WERI-Rb-1 (cell line): ENCODE results near the gene RSRP1.

Source experiments
- DNase-seq: peaks from one replicate; pipeline ENCODE4 v3.0.0-alpha.2; 2020
- H3K27ac ChIP-seq: fragments of 250-450 bp; sonication (Bioruptor Pico); 2 replicates; pipeline ENCODE4 v1.5.1; 2020; ENCODE audit warnings: mild to moderate bottlenecking, moderate library complexity
- H3K27me3 ChIP-seq: fragments of 250-450 bp; sonication (Bioruptor Pico); 2 replicates; pipeline ENCODE4 v1.5.1; 2021; ENCODE audit warnings: mild to moderate bottlenecking, low read depth, moderate library complexity; ENCODE audit not compliant: insufficient read depth, severe bottlenecking
- H3K36me3 ChIP-seq: fragments of 250-450 bp; sonication (Bioruptor Pico); 2 replicates; pipeline ENCODE4 v1.5.1; 2020; ENCODE audit warnings: mild to moderate bottlenecking, moderate library complexity
- H3K4me3 ChIP-seq: 2 replicates; pipeline ENCODE4 v1.5.1; 2011; ENCODE audit warnings: low read depth, mild to moderate bottlenecking, control low read depth, low read length
- H3K9me3 ChIP-seq: fragments of 250-450 bp; sonication (Bioruptor Pico); 2 replicates; pipeline ENCODE4 v1.5.1; 2021; ENCODE audit warnings: mild to moderate bottlenecking, moderate library complexity; ENCODE audit not compliant: severe bottlenecking
- CTCF ChIP-seq: IDR thresholded peaks from 2 replicates; pipeline ENCODE4 v1.5.1; 2011; ENCODE audit warnings: low read depth, mild to moderate bottlenecking, control low read depth, inconsistent platforms, low read length

Gene RSRP1

GRCh38 chr1:25232866-25233784 is 14.1 kb downstream of the RSRP1 start:
- Histone ChIP-seq H3K27ac (peak overlapping the region; percentile 93), H3K4me3 (peak overlapping the region; percentile 91), H3K27me3 (no peaks in the 10 kb centered on the region), H3K36me3 (peaks cover 27% of the 10 kb centered on the region), H3K9me3 (no peaks in the 10 kb centered on the region)
- peak; percentile 63 for DNase-seq
- no peak for TF ChIP-seq CTCF

GRCh38 chr1:25232027-25232865 is 15.0 kb downstream of the RSRP1 start, which contains the start of gene SYF2:
SYF2 (minus strand) TSS chr1:25232502; CDS start chr1:25232467, 35 bp downstream.
- H3K27ac ChIP-seq = peak within 1 kb of the TSS; percentile 93
- H3K4me3 ChIP-seq = peak within 1 kb of the TSS; percentile 91
- H3K27me3 ChIP-seq = no peaks in the 10 kb centered on the region
- H3K36me3 ChIP-seq = peaks cover 36% of the 10 kb centered on the region
- H3K9me3 ChIP-seq = no peaks in the 10 kb centered on the region
- TF ChIP-seq CTCF = no peak
- DNase-seq = peak; percentile 88

GRCh38 chr1:25223471-25223870 is 23.8 kb downstream of the RSRP1 start:
- H3K4me3 ChIP-seq = no peak overlapping the region
- no peak for DNase-seq
- no peaks in the 10 kb centered on the region for H3K27me3 ChIP-seq
- no peak for TF ChIP-seq CTCF
- no peak overlapping the region for H3K27ac ChIP-seq
- no peaks in the 10 kb centered on the region for H3K9me3 ChIP-seq
- peaks cover 61% of the 10 kb centered on the region for H3K36me3 ChIP-seq

GRCh38 chr1:25222606-25223005 is 24.6 kb downstream of the RSRP1 start:
- DNase-seq = no peak
- no peak for TF ChIP-seq CTCF
- H3K9me3 ChIP-seq = no peaks in the 10 kb centered on the region
- H3K27me3 ChIP-seq = no peaks in the 10 kb centered on the region
- H3K36me3 ChIP-seq = peaks cover 52% of the 10 kb centered on the region
- H3K27ac ChIP-seq = no peak overlapping the region
- no peak overlapping the region for H3K4me3 ChIP-seq

GRCh38 chr1:25220666-25221065 is 26.6 kb downstream of the RSRP1 start:
- TF ChIP-seq CTCF = no peak
- DNase-seq = no peak
- H3K4me3 ChIP-seq = no peak overlapping the region
- no peak overlapping the region for H3K27ac ChIP-seq
- H3K27me3 ChIP-seq = no peaks in the 10 kb centered on the region
- H3K36me3 ChIP-seq = peaks cover 38% of the 10 kb centered on the region
- H3K9me3 ChIP-seq = no peaks in the 10 kb centered on the region
